Mammary epithelial cell (primary cell): ENCODE measurements around the gene AFP.

ENCODE experiments used
- CTCF ChIP-seq, 2 donors: IDR thresholded peaks in 1 of 2; conservative IDR thresholded peaks in 1 of 2; 2 replicates each; pipeline ENCODE4 v1.5.1; 2011 to 2012; ENCODE audit warnings: inconsistent platforms in 2 of 2, low read length in 2 of 2, mild to moderate bottlenecking in 2 of 2, control low read depth in 1 of 2, low read depth in 1 of 2; ENCODE audit not compliant: insufficient read depth in 1 of 2; ENCODE audit errors: extremely low read depth in 1 of 2
- EZH2 ChIP-seq: IDR thresholded peaks from 2 replicates; pipeline ENCODE4 v1.6.1; 2012; ENCODE audit warnings: low read length, inconsistent platforms, borderline replicate concordance

DNA sequence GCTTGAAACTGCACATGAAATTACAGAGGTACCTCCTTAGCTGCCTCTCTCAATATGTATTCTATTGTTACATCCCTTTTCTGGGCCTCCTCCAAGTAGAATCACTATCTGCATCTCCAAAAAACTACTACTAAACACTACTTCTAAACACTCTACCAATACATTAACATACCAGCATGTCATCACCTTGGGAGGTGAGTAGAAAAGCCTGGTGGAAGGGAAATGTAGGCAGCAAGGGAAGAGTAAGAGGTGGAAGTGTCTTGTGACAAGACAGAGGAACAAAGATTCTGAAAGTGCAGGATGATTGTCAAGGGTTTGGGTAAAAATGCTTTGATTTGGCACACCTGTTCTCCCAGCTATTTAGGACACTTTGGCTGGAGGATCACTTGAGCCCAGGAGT lies 49.1 kb downstream of the AFP start:
- TF ChIP-seq CTCF (conservative IDR thresholded peaks at IDR 0.05 in 1 of 2, IDR thresholded peaks at IDR 0.05 in 1 of 2; ENCODE audit: extremely low read depth in 1 of 2, insufficient read depth in 1 of 2, low read depth in 1 of 2, low read length in 2 of 2) (no peak), EZH2 (no peak)
